A673 (cell line): ENCODE data around the gene MNAT1.

Experiments used
- EZH2 ChIP-seq: fragments of 200-600 bp; sonication (generic); IDR thresholded peaks from 2 replicates; pipeline ENCODE4 v1.6.1; 2017; ENCODE audit warnings: borderline replicate concordance, low read depth, mild to moderate bottlenecking, mixed read lengths, antibody characterized with exemption, low read length; ENCODE audit not compliant: poor library complexity, severe bottlenecking
- TF ChIP-seq, protein P1 (sequence below): fragments of 300-800, 200-600 bp; sonication (generic); conservative IDR thresholded peaks from 2 replicates; pipeline ENCODE4 v1.5.1; 2017; ENCODE audit warnings: low read depth, mild to moderate bottlenecking, antibody characterized with exemption, low read length, moderate library complexity, mixed read lengths

- TF ChIP-seq, protein P1, sequence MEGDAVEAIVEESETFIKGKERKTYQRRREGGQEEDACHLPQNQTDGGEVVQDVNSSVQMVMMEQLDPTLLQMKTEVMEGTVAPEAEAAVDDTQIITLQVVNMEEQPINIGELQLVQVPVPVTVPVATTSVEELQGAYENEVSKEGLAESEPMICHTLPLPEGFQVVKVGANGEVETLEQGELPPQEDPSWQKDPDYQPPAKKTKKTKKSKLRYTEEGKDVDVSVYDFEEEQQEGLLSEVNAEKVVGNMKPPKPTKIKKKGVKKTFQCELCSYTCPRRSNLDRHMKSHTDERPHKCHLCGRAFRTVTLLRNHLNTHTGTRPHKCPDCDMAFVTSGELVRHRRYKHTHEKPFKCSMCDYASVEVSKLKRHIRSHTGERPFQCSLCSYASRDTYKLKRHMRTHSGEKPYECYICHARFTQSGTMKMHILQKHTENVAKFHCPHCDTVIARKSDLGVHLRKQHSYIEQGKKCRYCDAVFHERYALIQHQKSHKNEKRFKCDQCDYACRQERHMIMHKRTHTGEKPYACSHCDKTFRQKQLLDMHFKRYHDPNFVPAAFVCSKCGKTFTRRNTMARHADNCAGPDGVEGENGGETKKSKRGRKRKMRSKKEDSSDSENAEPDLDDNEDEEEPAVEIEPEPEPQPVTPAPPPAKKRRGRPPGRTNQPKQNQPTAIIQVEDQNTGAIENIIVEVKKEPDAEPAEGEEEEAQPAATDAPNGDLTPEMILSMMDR = no peak
- TF ChIP-seq EZH2 = no peak
These were observed 47.7 kb upstream of the MNAT1 start for GRCh38 chr14:60686865-60687264.
